Neuronal stem cell (in vitro differentiated cells): ENCODE measurements around the gene KBTBD3.

Experiments
- DNase-seq: peaks from one replicate; pipeline ENCODE4 v3.0.0-alpha.2; 2013; ENCODE audit warnings: low spot score
- H2AFZ ChIP-seq: one replicate; pipeline ENCODE4 v1.6.1; 2013; ENCODE audit warnings: mild to moderate bottlenecking, low read length, inconsistent platforms
- H2AK5ac ChIP-seq: 2 replicates; pipeline ENCODE4 v1.6.1; 2013; ENCODE audit warnings: low read depth, mild to moderate bottlenecking, inconsistent platforms, low read length, moderate library complexity, mixed read lengths
- H2BK120ac ChIP-seq: 2 replicates; pipeline ENCODE4 v1.6.1; 2013; ENCODE audit warnings: low read depth, mild to moderate bottlenecking, inconsistent platforms, low read length, moderate library complexity, mixed read lengths
- H2BK12ac ChIP-seq: one replicate; pipeline ENCODE4 v1.6.1; 2013; ENCODE audit warnings: low read length, inconsistent platforms
- H2BK15ac ChIP-seq: 2 replicates; pipeline ENCODE4 v1.6.1; 2013; ENCODE audit warnings: mild to moderate bottlenecking, low read length, inconsistent platforms, mixed read lengths
- H2BK5ac ChIP-seq: one replicate; pipeline ENCODE4 v1.6.1; 2013; ENCODE audit warnings: inconsistent platforms, mild to moderate bottlenecking, low read length, moderate library complexity
- H3K14ac ChIP-seq: one replicate; pipeline ENCODE4 v1.6.1; 2013; ENCODE audit warnings: low read length, inconsistent platforms
- H3K18ac ChIP-seq: 2 replicates; pipeline ENCODE4 v1.6.1; 2013; ENCODE audit warnings: low read length, inconsistent platforms
- H3K23ac ChIP-seq: 2 replicates; pipeline ENCODE4 v1.6.1; 2013; ENCODE audit warnings: low read depth, mild to moderate bottlenecking, mixed read lengths, low read length, inconsistent platforms; ENCODE audit not compliant: poor library complexity
- H3K27ac ChIP-seq: replicated peaks from 3 replicates; pipeline ENCODE4 v1.5.1; 2013; ENCODE audit warnings: low read length, inconsistent platforms
- H3K27me3 ChIP-seq, 3 experiments: 2 replicates each; pipeline ENCODE4 v1.6.1; 2013; ENCODE audit warnings: low read length in 3 of 3, mild to moderate bottlenecking in 2 of 3, inconsistent platforms in 1 of 3, low read depth in 1 of 3, mixed read lengths in 1 of 3, moderate library complexity in 1 of 3; ENCODE audit not compliant: control insufficient read depth in 3 of 3, insufficient read depth in 3 of 3
- H3K36me3 ChIP-seq, 2 donors: replicated peaks in 1 of 2; 2 replicates each; pipeline ENCODE4 v1.6.1; 2013; ENCODE audit warnings: low read length in 2 of 2; ENCODE audit not compliant: control insufficient read depth in 2 of 2, insufficient read depth in 2 of 2
- H3K4ac ChIP-seq: 2 replicates; pipeline ENCODE4 v1.6.1; 2013; ENCODE audit warnings: inconsistent platforms, mild to moderate bottlenecking, low read length, moderate library complexity
- H3K4me1 ChIP-seq, 2 donors: 1 replicate in 1 of 2; 2 replicates in 1 of 2; pipeline ENCODE4 v1.6.1; 2013; ENCODE audit warnings: low read length in 2 of 2, low read depth in 1 of 2; ENCODE audit not compliant: control insufficient read depth in 2 of 2, insufficient read depth in 1 of 2
- H3K4me2 ChIP-seq: one replicate; pipeline ENCODE4 v1.6.1; 2013; ENCODE audit warnings: mild to moderate bottlenecking, low read length, inconsistent platforms; ENCODE audit not compliant: insufficient read depth, poor library complexity, severe bottlenecking
- H3K4me3 ChIP-seq, 2 donors: 2 replicates each; pipeline ENCODE4 v1.5.1; 2013; ENCODE audit warnings: low read length in 2 of 2, mild to moderate bottlenecking in 2 of 2, inconsistent platforms in 1 of 2, moderate library complexity in 1 of 2
- H3K79me1 ChIP-seq: one replicate; pipeline ENCODE4 v1.6.1; 2013; ENCODE audit warnings: low read depth, mild to moderate bottlenecking, inconsistent platforms, low read length, moderate library complexity
- H3K9ac ChIP-seq: one replicate; pipeline ENCODE4 v1.6.1; 2013; ENCODE audit warnings: mild to moderate bottlenecking, low read depth, low read length, inconsistent platforms; ENCODE audit not compliant: poor library complexity
- H3K9me3 ChIP-seq, 2 donors: replicated peaks in 1 of 2; 2 replicates each; pipeline versions ENCODE3 to v1.6.1; 2013; ENCODE audit warnings: low read length in 2 of 2, mild to moderate bottlenecking in 2 of 2, inconsistent platforms in 1 of 2, low read depth in 1 of 2, mixed read lengths in 1 of 2, moderate library complexity in 1 of 2; ENCODE audit not compliant: control insufficient read depth in 2 of 2, insufficient read depth in 1 of 2
- H4K8ac ChIP-seq: one replicate; pipeline ENCODE4 v1.6.1; 2013; ENCODE audit warnings: low read depth, mild to moderate bottlenecking, inconsistent platforms, low read length, moderate library complexity
- H4K91ac ChIP-seq: one replicate; pipeline ENCODE4 v1.6.1; 2013; ENCODE audit warnings: low read length, low read depth, mild to moderate bottlenecking, inconsistent platforms; ENCODE audit not compliant: poor library complexity
- WGBS, 2 donors: extraction: QIAGEN DNeasy Blood & Tissue Kit; methylation state at CpG; one replicate each; pipeline ENCODE4 v1.1.7; 2013; ENCODE audit warnings: missing lambda C conversion rate in 2 of 2, mixed read lengths in 1 of 2; ENCODE audit not compliant: insufficient read length in 2 of 2, insufficient replicate concordance in 1 of 2; ENCODE audit errors: extremely low coverage in 2 of 2; 5-methylcytosine and 5-hydroxymethylcytosine counted together

KBTBD3 gene

GRCh38 chr11:106082096-106082495 is 4.9 kb upstream of the KBTBD3 start:
- H2BK15ac ChIP-seq: no peak overlapping the region
- H2BK5ac ChIP-seq: no peak overlapping the region
- H3K4me2 ChIP-seq: no peak overlapping the region
- H3K14ac ChIP-seq: no peak overlapping the region
- H3K4me3 ChIP-seq: no peak overlapping the region
- H4K91ac ChIP-seq: no peak overlapping the region
- H3K36me3 ChIP-seq: peaks cover 4 to 81% of the 10 kb centered on the region in 2 donors
- H3K18ac ChIP-seq: no peak overlapping the region
- peaks cover 3 to 4% of the 10 kb centered on the region in 2 donors for H3K4me1 ChIP-seq
- no peak overlapping the region for H4K8ac ChIP-seq
- H3K27ac ChIP-seq: no peak overlapping the region
- H2AFZ ChIP-seq: no peak overlapping the region
- DNase-seq: no peak
- no peak overlapping the region for H3K9ac ChIP-seq
- no peak overlapping the region for H3K4ac ChIP-seq
- peaks cover 5% of the 10 kb centered on the region for H3K79me1 ChIP-seq
- H3K9me3 ChIP-seq: peaks cover 0 to 22% of the 10 kb centered on the region in 2 donors
- H3K23ac ChIP-seq: no peak overlapping the region
- no peaks in the 10 kb centered on the region for H3K27me3 ChIP-seq
- no peak overlapping the region for H2AK5ac ChIP-seq
- no peak overlapping the region for H2BK12ac ChIP-seq
- no peak overlapping the region for H2BK120ac ChIP-seq

GRCh38 chr11:106077609-106078455 is 685 bp upstream of the KBTBD3 start, which contains the start of gene AASDHPPT:
TSS of gene AASDHPPT (plus strand) at chr11:106077662. CDS start at chr11:106077711, 49 bp downstream.
- H4K8ac ChIP-seq: peak within 1 kb of the TSS; percentile 53
- H2BK120ac ChIP-seq: peak within 1 kb of the TSS; percentile 88
- peak within 1 kb of the TSS; percentile 100 for H3K9ac ChIP-seq
- H3K4ac ChIP-seq: no peak within 1 kb of the TSS
- no peak within 1 kb of the TSS for H4K91ac ChIP-seq
- no CpG with 5 or more reads among the region's 55 CpGs for WGBS, 2 donors
- H3K18ac ChIP-seq: peak within 1 kb of the TSS; percentile 100
- peak within 1 kb of the TSS; percentile 99 for H3K23ac ChIP-seq
- H3K36me3 ChIP-seq: peaks cover 3 to 39% of the 10 kb centered on the region in 2 donors
- H2BK5ac ChIP-seq: peak within 1 kb of the TSS; percentile 96
- H2AFZ ChIP-seq: peak within 1 kb of the TSS; percentile 91
- H3K4me2 ChIP-seq: peak within 1 kb of the TSS; percentile 64
- no peaks in the 10 kb centered on the region for H3K27me3 ChIP-seq
- no peak for DNase-seq
- H3K14ac ChIP-seq: peak within 1 kb of the TSS; percentile 100
- peak within 1 kb of the TSS; percentile 80 to 90 for H3K4me3 ChIP-seq
- no peak within 1 kb of the TSS for H2BK15ac ChIP-seq
- peaks cover 3 to 6% of the 10 kb centered on the region in 2 donors for H3K4me1 ChIP-seq
- peak within 1 kb of the TSS; percentile 94 for H3K27ac ChIP-seq
- H3K79me1 ChIP-seq: peaks cover 5% of the 10 kb centered on the region
- H2BK12ac ChIP-seq: no peak within 1 kb of the TSS
- peak within 1 kb of the TSS; percentile 96 for H2AK5ac ChIP-seq
- H3K9me3 ChIP-seq: peaks cover 0 to 12% of the 10 kb centered on the region in 2 donors

GRCh38 chr11:106076171-106076918 is 802 bp downstream of the KBTBD3 start:
- H3K79me1 ChIP-seq: peaks cover 5% of the 10 kb centered on the region
- H3K27me3 ChIP-seq: no peaks in the 10 kb centered on the region
- no peak overlapping the region for H4K91ac ChIP-seq
- no peak overlapping the region for H2AK5ac ChIP-seq
- H3K4me2 ChIP-seq: peak overlapping the region; percentile 52
- H2BK5ac ChIP-seq: no peak overlapping the region
- H4K8ac ChIP-seq: no peak overlapping the region
- H3K14ac ChIP-seq: no peak overlapping the region
- no peak for DNase-seq
- H2AFZ ChIP-seq: peak overlapping the region; percentile 91
- peaks cover 0 to 9% of the 10 kb centered on the region in 2 donors for H3K9me3 ChIP-seq
- H2BK120ac ChIP-seq: no peak overlapping the region
- H3K4me1 ChIP-seq: peaks cover 3 to 6% of the 10 kb centered on the region in 2 donors
- peaks cover 3 to 26% of the 10 kb centered on the region in 2 donors for H3K36me3 ChIP-seq
- WGBS, 2 donors: no CpG with 5 or more reads among the region's 19 CpGs
- H3K4me3 ChIP-seq: peak overlapping the region; percentile 80 to 90
- peak overlapping the region; percentile 40 for H3K23ac ChIP-seq
- H3K4ac ChIP-seq: no peak overlapping the region
- H3K9ac ChIP-seq: peak overlapping the region; percentile 75
- no peak overlapping the region for H2BK12ac ChIP-seq
- no peak overlapping the region for H3K18ac ChIP-seq
- peak overlapping the region; percentile 94 for H3K27ac ChIP-seq
- H2BK15ac ChIP-seq: no peak overlapping the region

- Histone ChIP-seq H3K23ac (no peak overlapping the region), H3K27me3 (no peaks in the 10 kb centered on the region), H2BK5ac (no peak overlapping the region), H2BK15ac (no peak overlapping the region), H3K9me3 (no peaks in the 10 kb centered on the region), H3K79me1 (peaks cover 3% of the 10 kb centered on the region), H3K18ac (no peak overlapping the region), H3K4ac (no peak overlapping the region), H2BK12ac (no peak overlapping the region), H3K4me2 (no peak overlapping the region), H3K9ac (no peak overlapping the region), H3K27ac (no peak overlapping the region), H2AFZ (no peak overlapping the region), H3K36me3 (no peaks in the 10 kb centered on the region), H4K8ac (no peak overlapping the region), H2AK5ac (no peak overlapping the region), H3K4me1 (peaks cover 0 to 2% of the 10 kb centered on the region in 2 donors), H4K91ac (no peak overlapping the region), H3K14ac (no peak overlapping the region), H2BK120ac (no peak overlapping the region), H3K4me3 (no peak overlapping the region)
- no CpG with 5 or more reads among the region's 1 CpG for WGBS, 2 donors
- DNase-seq: no peak
These were observed 4.3 kb downstream of the KBTBD3 start for GRCh38 chr11:106072804-106073203.
